HG03095 (cell line): Measurements from ENCODE around the gene ITGB1BP1.

Source experiments
- ATAC-seq: cut with Tn5 transposase; IDR thresholded peaks from one replicate; pipeline ENCODE4 v1.9.1; 2021; ENCODE audit warnings: moderate library complexity; ENCODE audit not compliant: unreplicated experiment

The ITGB1BP1 gene

GRCh38 chr2:9423100-9423921 is at the start of gene ITGB1BP1, which contains the start of gene CPSF3:
TSS of gene ITGB1BP1 (minus strand) at chr2:9423528. CDS start at chr2:9418697, 4,831 bp downstream.
TSS of gene CPSF3 (plus strand) at chr2:9423654. CDS start at chr2:9423774, 120 bp downstream.
- peak; percentile 81 for ATAC-seq

GRCh38 chr2:9472511-9472910 is 49.2 kb upstream of the ITGB1BP1 start:
- no peak for ATAC-seq

- no peak for ATAC-seq
These were observed 47.9 kb upstream of the ITGB1BP1 start for GRCh38 chr2:9471206-9471605.

GRCh38 chr2:9467687-9468086 is 44.4 kb upstream of the ITGB1BP1 start:
- ATAC-seq: no peak

GRCh38 chr2:9466147-9466683 is 42.9 kb upstream of the ITGB1BP1 start:
- no peak for ATAC-seq

- ATAC-seq: no peak
These were observed 41.8 kb upstream of the ITGB1BP1 start for GRCh38 chr2:9465170-9465569.

- no peak for ATAC-seq
These were observed 40.3 kb upstream of the ITGB1BP1 start for GRCh38 chr2:9463698-9464034.

GRCh38 chr2:9462886-9463697 is 39.8 kb upstream of the ITGB1BP1 start:
- no peak for ATAC-seq

- no peak for ATAC-seq
These were observed 39.0 kb upstream of the ITGB1BP1 start for GRCh38 chr2:9462313-9462712.

GRCh38 chr2:9461079-9461478 is 37.8 kb upstream of the ITGB1BP1 start:
- ATAC-seq: no peak

GRCh38 chr2:9460441-9461017 is 37.2 kb upstream of the ITGB1BP1 start:
- no peak for ATAC-seq

- no peak for ATAC-seq
These were observed 27.9 kb upstream of the ITGB1BP1 start for GRCh38 chr2:9451231-9451630.

- ATAC-seq: no peak
These were observed 21.8 kb upstream of the ITGB1BP1 start for GRCh38 chr2:9445089-9445488.

GRCh38 chr2:9443526-9443925 is 20.2 kb upstream of the ITGB1BP1 start:
- ATAC-seq: no peak

- ATAC-seq: no peak
These were observed 18.2 kb upstream of the ITGB1BP1 start for GRCh38 chr2:9441556-9441955.

GRCh38 chr2:9440058-9440727 is 16.9 kb upstream of the ITGB1BP1 start:
- ATAC-seq: no peak

GRCh38 chr2:9439536-9439935 is 16.2 kb upstream of the ITGB1BP1 start:
- ATAC-seq: no peak

GRCh38 chr2:9434489-9434888 is 11.2 kb upstream of the ITGB1BP1 start:
- ATAC-seq: no peak

GRCh38 chr2:9430316-9431293 is 7.3 kb upstream of the ITGB1BP1 start:
- ATAC-seq: no peak
